ENCODE data around the gene FRMD4B.
A peak's percentile ranks its signal among the peaks of the same experiment; 100 is the strongest.
"Not testable (repeated sequence)": the region's sequence is repeated elsewhere in the genome, so short reads cannot be mapped to it uniquely, and the experiment has no call there.

Gene FRMD4B

DNA sequence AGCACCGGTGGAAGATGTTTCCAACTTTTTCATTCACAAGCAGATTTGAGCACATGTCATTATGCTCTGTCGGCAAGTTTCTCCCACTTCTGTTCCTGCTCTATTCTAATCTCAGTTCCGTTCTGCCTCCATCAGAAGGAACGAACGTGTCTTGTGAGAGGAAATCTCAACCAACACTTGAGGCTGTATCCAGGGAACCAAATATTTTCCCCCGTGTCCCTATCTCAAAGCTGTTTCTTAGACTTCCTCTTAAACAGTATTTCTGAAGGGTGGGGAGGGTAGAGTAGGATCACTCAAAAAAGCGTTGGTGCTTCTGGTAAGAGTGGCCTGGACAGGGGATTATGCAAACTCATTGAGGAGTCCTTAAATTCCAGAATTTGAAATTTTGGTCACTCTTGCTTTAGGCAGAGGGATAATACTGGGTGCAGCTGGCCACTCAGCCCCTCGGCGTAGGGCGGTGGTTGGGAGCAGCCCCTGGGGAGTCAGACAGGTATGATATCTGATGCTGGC lies 54.9 kb downstream of the FRMD4B start:
- TF ChIP-seq GATA1 (IDR thresholded peaks at IDR 0.05; ENCODE audit: low read depth, low read length): no peak
- TF ChIP-seq POLR2A (IDR thresholded peaks at IDR 0.05; ENCODE audit: low read length): no peak
- no peak for DNase-seq

DNA sequence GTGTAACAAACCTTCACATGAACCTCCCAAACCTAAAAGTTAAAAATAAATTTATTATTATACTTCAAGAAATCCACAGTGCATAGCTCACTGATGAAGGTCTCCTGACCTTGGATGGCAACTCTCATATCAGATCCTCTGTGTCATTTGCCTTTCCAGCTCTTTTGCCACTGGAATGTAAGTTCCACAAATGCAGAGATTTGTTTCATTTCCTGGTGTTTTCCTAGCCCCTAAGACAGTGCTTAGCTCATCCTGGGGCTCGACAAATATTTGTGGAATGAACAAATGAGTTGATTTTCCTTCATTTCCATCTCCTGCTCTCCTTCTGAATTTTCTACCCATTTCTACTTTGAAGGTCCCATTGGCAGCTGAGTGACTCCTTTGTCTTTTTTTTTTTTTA lies 56.0 kb downstream of the FRMD4B start:
- no peak for DNase-seq
- TF ChIP-seq GATA1 (IDR thresholded peaks at IDR 0.05; ENCODE audit: low read depth, low read length): no peak
- no peak for TF ChIP-seq POLR2A (IDR thresholded peaks at IDR 0.05; ENCODE audit: low read length)

DNA sequence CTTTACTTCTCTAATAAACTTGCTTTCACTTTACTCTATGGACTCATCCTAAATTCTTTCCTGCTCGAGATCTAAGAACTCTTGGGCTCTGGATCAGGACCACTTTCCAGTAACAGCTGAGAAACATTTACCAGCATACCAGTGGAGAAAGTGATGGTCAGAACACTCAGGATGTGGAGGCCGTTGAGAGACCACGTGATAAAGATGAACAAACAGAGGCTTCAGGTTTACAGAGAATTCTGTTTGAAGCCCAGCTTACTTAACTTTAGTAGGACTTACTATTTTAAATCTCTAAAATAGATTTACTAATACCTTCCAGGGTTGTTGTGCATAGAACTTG lies 57.0 kb downstream of the FRMD4B start:
- no peak for TF ChIP-seq POLR2A (IDR thresholded peaks at IDR 0.05; ENCODE audit: low read length)
- TF ChIP-seq GATA1 (IDR thresholded peaks at IDR 0.05; ENCODE audit: low read depth, low read length): no peak
- DNase-seq: no peak

DNA sequence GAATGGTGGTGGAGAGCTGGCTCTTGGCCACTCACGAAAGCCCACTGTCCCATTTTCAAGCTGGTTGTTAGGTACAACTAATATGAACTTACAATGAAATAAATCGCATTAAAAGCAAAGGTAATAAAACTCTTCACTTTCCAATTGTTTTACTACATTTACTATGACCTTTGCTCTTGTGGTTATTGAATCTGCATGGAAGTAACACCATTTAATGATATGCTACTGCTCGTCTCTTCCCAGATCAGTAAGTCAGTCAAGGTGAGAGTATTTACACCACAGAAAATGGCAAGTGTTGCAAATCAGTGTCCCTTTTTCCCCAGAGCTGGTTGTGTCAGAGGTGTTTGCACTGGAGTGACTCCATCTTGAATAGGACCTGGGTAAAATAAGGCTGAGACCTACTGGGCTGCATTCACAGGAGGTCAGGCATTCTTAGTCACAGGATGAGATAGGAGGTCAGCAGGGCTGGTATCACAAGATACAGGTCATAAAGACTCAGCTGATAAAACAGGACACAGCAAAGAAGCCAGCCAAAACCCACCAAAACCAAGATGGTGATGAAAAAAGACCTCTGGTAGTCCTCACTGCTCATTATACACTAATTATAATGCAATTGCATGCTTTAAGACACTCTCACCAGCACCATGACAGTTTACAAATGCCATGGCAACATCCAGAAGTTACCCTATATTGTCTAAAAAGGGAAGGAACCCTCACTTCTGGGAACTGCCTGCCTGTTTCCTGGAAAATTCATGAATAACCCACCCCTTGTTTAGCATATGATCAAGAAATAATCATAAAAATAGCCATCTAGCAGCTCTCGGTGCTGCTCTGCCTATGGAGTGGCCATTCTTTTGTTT lies 57.6 kb downstream of the FRMD4B start:
- TF ChIP-seq POLR2A (IDR thresholded peaks at IDR 0.05; ENCODE audit: low read length) (no peak), GATA1 (IDR thresholded peaks at IDR 0.05; ENCODE audit: low read depth, low read length) (no peak)
- peak in 1 of 2 experiments; percentile 40 for DNase-seq

DNA sequence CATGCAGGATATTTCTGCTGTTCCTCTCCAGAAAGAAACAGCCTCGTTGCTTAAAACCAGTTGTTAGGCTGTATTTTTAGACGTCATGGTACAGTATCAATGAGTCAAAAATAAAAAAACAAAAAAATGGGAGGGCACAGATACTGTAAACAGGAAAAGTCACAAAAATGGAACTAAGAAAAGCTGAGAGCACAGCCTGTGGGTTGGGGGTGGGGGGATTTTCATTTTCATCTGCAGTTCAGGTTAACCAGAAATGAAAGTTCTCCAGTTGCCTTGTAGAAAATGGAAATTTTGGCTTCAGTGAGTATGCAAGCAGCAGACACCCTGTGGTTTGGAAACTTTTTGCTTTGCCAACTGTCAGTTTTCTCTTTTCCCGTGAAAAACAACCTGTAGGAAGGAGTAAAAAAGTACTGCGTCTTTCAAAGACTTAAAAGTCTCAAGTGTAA lies 59.0 kb downstream of the FRMD4B start:
- no peak for DNase-seq
- TF ChIP-seq POLR2A (IDR thresholded peaks at IDR 0.05; ENCODE audit: low read length): no peak
- TF ChIP-seq GATA1 (IDR thresholded peaks at IDR 0.05; ENCODE audit: low read depth, low read length): no peak

DNA sequence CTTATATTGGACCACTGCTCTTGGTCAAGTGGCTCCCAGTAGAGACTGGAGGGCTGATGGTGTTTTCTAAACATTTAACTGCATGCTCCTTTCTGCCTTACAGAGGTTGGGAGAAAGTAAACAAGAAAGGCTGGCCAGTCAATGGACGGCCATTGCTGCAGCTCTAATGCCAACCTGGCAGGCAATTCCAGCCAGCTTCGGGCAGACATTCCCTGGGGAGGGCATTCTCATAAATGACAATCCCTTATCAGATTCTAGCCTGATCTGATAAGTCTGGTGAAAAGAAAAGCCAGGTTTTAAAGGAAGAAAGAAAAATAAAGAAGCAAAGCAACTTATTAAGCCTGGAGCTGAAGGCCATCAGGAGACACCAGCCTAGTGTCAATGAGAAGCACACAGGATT lies 60.7 kb downstream of the FRMD4B start:
- TF ChIP-seq POLR2A (IDR thresholded peaks at IDR 0.05; ENCODE audit: low read length) (no peak), GATA1 (IDR thresholded peaks at IDR 0.05; ENCODE audit: low read depth, low read length) (no peak)
- DNase-seq: no peak

DNA sequence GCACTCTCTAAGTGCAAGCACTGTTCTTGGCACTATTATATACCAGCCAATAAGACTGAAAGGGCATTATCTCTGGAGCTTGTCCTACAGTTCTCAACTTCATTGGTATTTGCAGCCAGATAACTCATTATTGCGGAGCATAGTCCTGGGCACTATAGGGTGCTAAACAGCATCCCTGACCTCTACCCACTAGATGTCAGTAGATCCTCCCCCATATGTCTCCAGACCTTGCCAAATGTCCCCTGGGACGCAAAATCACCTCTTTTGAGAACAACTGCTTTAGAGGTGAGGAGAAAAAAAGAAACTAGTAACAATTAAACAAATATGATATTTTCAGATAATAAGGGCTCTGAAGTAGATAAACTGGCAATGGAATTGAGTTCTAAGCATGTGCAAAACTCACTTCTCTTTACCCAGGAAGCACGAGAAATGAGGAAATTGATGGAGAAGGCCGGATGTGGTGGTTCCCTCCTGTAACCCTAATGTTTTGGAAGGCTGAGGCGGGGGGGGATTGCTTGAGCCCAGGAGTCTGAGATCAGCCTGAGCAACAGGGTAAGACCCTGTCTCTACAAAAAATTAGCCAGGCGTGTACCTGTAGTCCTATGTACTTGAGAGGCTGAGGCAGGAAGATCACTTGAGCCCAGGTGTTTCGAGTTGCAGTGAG lies 61.4 kb downstream of the FRMD4B start:
- peak; percentile 5 to 16 for DNase-seq

DNA sequence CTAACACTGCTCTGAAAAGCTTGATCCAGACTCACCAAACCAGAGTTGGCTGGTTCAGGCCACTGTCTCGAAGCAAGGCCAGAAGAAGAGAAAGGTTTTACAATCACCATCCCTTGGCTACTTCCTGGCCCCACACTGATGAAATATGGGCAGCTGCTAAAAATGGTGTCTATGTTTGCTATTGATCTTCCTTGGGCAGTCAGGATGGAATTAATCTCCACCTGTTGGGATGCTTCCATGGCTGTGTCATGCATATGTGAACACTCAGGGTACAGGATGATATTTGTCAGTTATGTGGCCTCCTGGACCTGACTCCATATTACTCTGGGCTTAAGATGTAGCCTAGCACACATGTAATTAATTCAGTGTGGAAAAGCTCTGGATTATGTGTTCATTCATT lies 61.9 kb downstream of the FRMD4B start:
- no peak for DNase-seq
- TF ChIP-seq GATA1 (IDR thresholded peaks at IDR 0.05; ENCODE audit: low read depth, low read length) (no peak), POLR2A (IDR thresholded peaks at IDR 0.05; ENCODE audit: low read length) (no peak)

More for the DNA sequence above, 61.4 kb downstream of the FRMD4B start:
- TF ChIP-seq GATA1 (IDR thresholded peaks at IDR 0.05; ENCODE audit: low read depth, low read length): no peak
- no peak for TF ChIP-seq POLR2A (IDR thresholded peaks at IDR 0.05; ENCODE audit: low read length)

DNA sequence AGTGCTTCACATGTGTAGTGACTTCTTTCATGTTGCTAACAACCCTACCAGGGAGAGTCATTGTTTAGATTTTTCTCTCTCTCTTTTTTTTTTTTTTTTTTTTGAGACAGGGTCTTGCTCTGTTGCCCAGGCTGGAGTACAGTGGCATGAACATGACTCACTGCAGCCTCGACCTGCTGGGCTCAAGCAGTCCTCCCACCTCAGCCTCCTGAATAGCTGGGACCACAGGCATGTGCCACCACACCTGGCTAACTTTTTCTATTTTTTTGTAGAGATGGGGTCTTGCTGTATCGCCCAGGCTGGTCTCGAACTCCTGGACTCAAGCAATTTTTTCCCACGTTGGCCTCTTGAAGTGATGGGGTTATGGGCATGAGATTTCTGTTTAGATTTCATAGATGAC lies 63.4 kb downstream of the FRMD4B start:
- not testable (repeated sequence) for DNase-seq

DNA sequence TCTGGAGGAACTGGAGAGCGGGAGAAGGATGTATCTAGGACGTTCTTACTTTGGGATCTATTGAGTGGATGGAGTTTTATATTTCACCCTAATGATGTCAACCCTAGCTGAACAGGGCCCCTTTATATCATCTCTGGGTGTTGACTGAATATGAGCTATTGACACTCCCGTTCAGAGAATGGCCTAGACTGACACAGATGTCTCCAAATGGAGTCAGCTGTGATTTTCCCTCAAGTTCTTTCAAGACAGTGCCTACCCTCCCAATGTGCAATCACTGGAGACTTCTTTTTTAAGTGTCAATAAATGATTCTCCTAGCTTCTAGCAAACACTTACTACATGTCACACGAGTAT lies 63.8 kb downstream of the FRMD4B start:
- DNase-seq: no peak
- TF ChIP-seq GATA1 (IDR thresholded peaks at IDR 0.05; ENCODE audit: low read depth, low read length) (no peak), POLR2A (IDR thresholded peaks at IDR 0.05; ENCODE audit: low read length) (no peak)

DNA sequence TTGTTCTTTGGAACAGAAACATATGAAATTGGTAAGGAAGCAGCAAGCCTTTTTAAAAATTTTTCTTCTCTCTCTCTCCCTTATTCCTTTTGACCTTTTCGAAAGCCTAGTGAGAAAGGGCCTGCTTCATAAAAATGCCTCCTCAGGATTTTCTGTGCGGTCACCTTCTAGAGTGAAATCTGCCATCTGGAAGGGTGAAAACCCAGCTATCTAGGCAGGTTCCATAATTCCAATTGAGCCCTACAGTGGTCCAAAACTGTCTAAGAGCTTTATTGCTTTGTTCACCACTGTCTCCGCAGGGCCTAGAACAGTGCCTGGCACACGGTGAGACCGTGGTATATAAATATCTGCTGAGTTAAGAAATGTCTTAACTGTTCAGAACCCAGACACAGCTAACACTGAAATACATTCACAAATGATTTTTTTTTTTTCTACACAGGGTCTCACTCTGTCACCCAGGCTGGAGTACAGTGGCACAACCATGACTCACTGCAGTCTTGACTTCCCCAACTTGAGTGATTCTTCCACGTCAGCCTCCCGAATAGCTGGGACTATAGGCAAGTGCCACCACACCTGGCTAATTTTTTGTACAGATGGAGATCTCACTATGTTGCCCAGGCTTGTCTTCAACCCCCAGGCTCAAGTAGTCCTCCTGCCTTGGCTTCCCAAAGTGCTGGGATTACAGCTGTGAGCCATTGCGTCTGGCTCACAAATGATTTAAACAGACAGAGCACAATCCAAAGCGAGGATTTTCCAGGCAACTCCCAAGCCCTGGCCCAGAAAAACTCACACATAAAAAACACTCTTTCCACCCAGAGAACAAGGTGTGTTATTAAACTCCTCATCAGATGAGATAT lies 64.4 kb downstream of the FRMD4B start:
- no peak for TF ChIP-seq POLR2A (IDR thresholded peaks at IDR 0.05; ENCODE audit: low read length)
- TF ChIP-seq GATA1 (IDR thresholded peaks at IDR 0.05; ENCODE audit: low read depth, low read length): no peak
- DNase-seq: no peak

DNA sequence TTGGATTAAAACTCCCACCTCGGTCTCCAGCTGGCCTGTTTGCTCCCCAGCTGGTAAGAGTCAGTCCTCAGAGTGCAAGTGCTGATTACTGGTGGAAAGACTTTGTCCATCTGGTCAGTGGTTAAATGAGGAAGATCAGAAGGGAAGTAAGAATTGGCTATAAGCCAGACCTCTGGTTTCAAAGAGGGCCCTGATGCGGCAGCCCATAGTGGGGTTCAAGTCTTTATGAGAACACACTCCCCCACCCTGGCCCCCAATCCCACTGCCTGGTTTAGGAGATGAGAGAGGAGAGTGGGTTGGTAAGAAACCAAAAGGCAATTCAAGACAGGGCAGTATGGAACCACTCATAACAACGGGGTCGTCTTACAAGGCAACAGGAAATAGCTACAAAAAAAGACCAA lies 65.0 kb downstream of the FRMD4B start:
- no peak for DNase-seq
- no peak for TF ChIP-seq GATA1 (IDR thresholded peaks at IDR 0.05; ENCODE audit: low read depth, low read length)
- TF ChIP-seq POLR2A (IDR thresholded peaks at IDR 0.05; ENCODE audit: low read length): no peak

DNA sequence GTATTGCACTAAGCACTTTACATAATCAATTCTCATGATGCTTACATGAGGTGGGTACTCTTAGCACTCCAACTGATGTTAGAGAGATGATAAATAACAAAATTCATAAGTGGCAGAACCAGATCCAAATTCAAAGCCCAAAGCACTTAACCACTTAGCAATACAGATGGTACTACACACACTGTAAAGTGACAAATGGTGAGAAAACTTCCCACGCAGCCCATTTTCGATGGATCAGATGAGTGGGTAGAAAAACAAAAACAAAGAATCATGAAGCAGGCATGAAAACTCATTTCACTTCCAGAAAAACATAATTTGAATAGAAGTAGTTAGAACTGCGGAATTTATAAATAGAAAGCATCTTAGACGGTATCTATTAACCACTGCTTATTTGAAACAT lies 66.2 kb downstream of the FRMD4B start:
- DNase-seq: no peak
- TF ChIP-seq GATA1 (IDR thresholded peaks at IDR 0.05; ENCODE audit: low read depth, low read length): no peak
- no peak for TF ChIP-seq POLR2A (IDR thresholded peaks at IDR 0.05; ENCODE audit: low read length)

DNA sequence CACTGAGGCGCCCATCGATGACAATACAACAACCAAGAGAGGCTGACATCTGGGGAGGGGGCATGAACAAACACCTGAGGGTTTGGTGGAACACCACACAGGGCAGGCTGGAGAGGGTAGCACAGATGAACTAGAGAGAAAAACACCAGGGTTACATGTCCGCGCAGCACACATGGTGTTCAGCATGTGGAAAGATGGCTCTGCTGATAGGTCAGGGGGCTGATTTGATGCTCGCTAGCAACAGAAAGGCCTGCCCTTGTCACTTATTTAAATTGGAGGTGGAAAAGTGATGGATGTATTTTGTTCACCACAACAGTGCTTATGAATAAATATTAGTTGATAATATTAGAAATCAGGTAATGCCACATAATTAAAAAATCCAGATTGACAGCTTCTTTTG lies 67.5 kb downstream of the FRMD4B start:
- DNase-seq: no peak

More for the DNA sequence above, 67.5 kb downstream of the FRMD4B start:
- TF ChIP-seq GATA1 (IDR thresholded peaks at IDR 0.05; ENCODE audit: low read depth, low read length) (no peak), POLR2A (IDR thresholded peaks at IDR 0.05; ENCODE audit: low read length) (no peak)

All from erythroblast (primary cell).